Measurements from ENCODE around the gene SPATA17. TPM values are rescaled to one million over a fixed set of nuclear protein-coding genes. Genes with fewer than 3 reads are reported as not detected.
A peak's percentile ranks its signal among the peaks of the same experiment; 100 is the strongest.

Gene SPATA17
- total and polyA plus RNA-seq, 2 of the 13 experiments (the other 11 are each of a cell fraction or from before 2014, with no cell fraction given), result 0.48 to 1.7 TPM

- no peak overlapping the region for H3K9ac ChIP-seq (ENCODE audit: insufficient read depth, low read depth, low read length)
- no peaks in the 10 kb centered on the region for H4K20me1 ChIP-seq (ENCODE audit: insufficient read depth, low read length)
- H3K36me3 ChIP-seq (replicated peaks in 1 of 2; ENCODE audit: control insufficient read depth in 1 of 2, insufficient read depth in 2 of 2, low read length in 2 of 2), result no peaks in the 10 kb centered on the region
- no peaks in the 10 kb centered on the region for H3K27me3 ChIP-seq (ENCODE audit: control insufficient read depth in 1 of 2, insufficient read depth in 2 of 2, low read length in 2 of 2)
- no peak overlapping the region for H3K4me3 ChIP-seq (replicated peaks in 1 of 3; ENCODE audit: insufficient read depth in 1 of 3, low read depth in 2 of 3, low read length in 3 of 3)
- CTCF ChIA-PET (ENCODE audit: low intra/inter-chr PET ratio, low total read pairs), result no interaction called here
- no peak for ATAC-seq
- no peak for FAIRE-seq
- no TSS peak for BruUV-seq (replicated peaks)
- H3K79me2 ChIP-seq (ENCODE audit: insufficient read depth, low read length), result no peaks in the 10 kb centered on the region
- no peaks in the 10 kb centered on the region for H3K4me1 ChIP-seq (ENCODE audit: insufficient read depth, low read length)
- TF ChIP-seq GLMP (CRISPR knock-in tag; IDR thresholded peaks at IDR 0.05; ENCODE audit: borderline replicate concordance) (no peak), RBM39 (IDR thresholded peaks at IDR 0.05; ENCODE audit: low read depth, low read length, poor library complexity, severe bottlenecking) (no peak), YY1 (IDR thresholded peaks at IDR 0.05; ENCODE audit: insufficient read depth, insufficient replicate concordance, low read depth, low read length) (no peak), CEBPB (IDR thresholded peaks at IDR 0.05; ENCODE audit: borderline replicate concordance, low read depth, low read length) (peak; percentile 43; the same call in 1 of the 2 replicates), ZNF703 (CRISPR knock-in tag; IDR thresholded peaks at IDR 0.05; ENCODE audit: borderline replicate concordance) (no peak), ZMYM3 (CRISPR knock-in tag; IDR thresholded peaks at IDR 0.05) (no peak), FOSL2 (CRISPR knock-in tag; IDR thresholded peaks at IDR 0.05) (peak; percentile 30; the same call in 1 of the 2 replicates)
- DNase-seq (ENCODE audit: low spot score), result no peak
- no peaks in the 10 kb centered on the region for H3K9me3 ChIP-seq (ENCODE audit: low read length)
- in situ Hi-C loops (cut with HindIII; ENCODE audit: extremely low pct_ligation_motif_present, low pct_unique_long_range_greater_than_20kb) (no loop called here), intact Hi-C loops (cut with micrococcal nuclease; ENCODE audit: unreplicated experiment) (no loop called here)
- no peak overlapping the region for H2AFZ ChIP-seq (ENCODE audit: low read length)
- POLR2A ChIA-PET, result no interaction called here
- no peak overlapping the region for H3K27ac ChIP-seq (ENCODE audit: extremely low read length, insufficient read depth, low read length)
- 42% methylated on average over 13 of the region's 13 CpGs for WGBS (ENCODE audit: low lambda C conversion rate)
- no peak overlapping the region for H3K4me2 ChIP-seq (ENCODE audit: low read depth, low read length)
Observed at GRCh38 chr1:217647791-217648190, 16.6 kb downstream of the SPATA17 start.

GRCh38 chr1:217650674-217651073 lies 19.5 kb downstream of the SPATA17 start:
- no peak for FAIRE-seq
- DNase-seq (ENCODE audit: low spot score), result no peak
- Histone ChIP-seq H3K4me1 (ENCODE audit: insufficient read depth, low read length) (no peaks in the 10 kb centered on the region), H3K27ac (ENCODE audit: extremely low read length, insufficient read depth, low read length) (no peak overlapping the region), H3K4me3 (replicated peaks in 1 of 3; ENCODE audit: insufficient read depth in 1 of 3, low read depth in 2 of 3, low read length in 3 of 3) (no peak overlapping the region), H2AFZ (ENCODE audit: low read length) (no peak overlapping the region), H3K36me3 (replicated peaks in 1 of 2; ENCODE audit: control insufficient read depth in 1 of 2, insufficient read depth in 2 of 2, low read length in 2 of 2) (no peaks in the 10 kb centered on the region), H4K20me1 (ENCODE audit: insufficient read depth, low read length) (no peaks in the 10 kb centered on the region), H3K9me3 (ENCODE audit: low read length) (no peaks in the 10 kb centered on the region), H3K4me2 (ENCODE audit: low read depth, low read length) (no peak overlapping the region), H3K27me3 (ENCODE audit: control insufficient read depth in 1 of 2, insufficient read depth in 2 of 2, low read length in 2 of 2) (no peaks in the 10 kb centered on the region), H3K79me2 (ENCODE audit: insufficient read depth, low read length) (no peaks in the 10 kb centered on the region), H3K9ac (ENCODE audit: insufficient read depth, low read depth, low read length) (no peak overlapping the region)
- ATAC-seq, result no peak
- no TSS peak for BruUV-seq (replicated peaks)
- in situ Hi-C loops (cut with HindIII; ENCODE audit: extremely low pct_ligation_motif_present, low pct_unique_long_range_greater_than_20kb) (no loop called here), intact Hi-C loops (cut with micrococcal nuclease; ENCODE audit: unreplicated experiment) (no loop called here)
- WGBS (ENCODE audit: low lambda C conversion rate), result 57% methylated on average over 4 of the region's 4 CpGs
- POLR2A ChIA-PET, result no interaction called here
- CTCF ChIA-PET (ENCODE audit: low intra/inter-chr PET ratio, low total read pairs), result no interaction called here
- TF ChIP-seq THAP9 (CRISPR knock-in tag; IDR thresholded peaks at IDR 0.05; ENCODE audit: borderline replicate concordance), result no peak
- TF ChIP-seq ZNF547 (CRISPR knock-in tag; IDR thresholded peaks at IDR 0.05), result no peak
- no peak for TF ChIP-seq ZBTB10 (CRISPR knock-in tag; IDR thresholded peaks at IDR 0.05; ENCODE audit: borderline replicate concordance)
- TF ChIP-seq ZNF501 (CRISPR knock-in tag; IDR thresholded peaks at IDR 0.05), result no peak
- TF ChIP-seq AGO2 (optimal IDR thresholded peaks at IDR 0.05; ENCODE audit: low read depth, low read length), result no peak

All from HepG2 (cell line).